Memory B cell (primary cell): ENCODE results near the gene UTP25.
A peak's percentile ranks its signal among the peaks of the same experiment; 100 is the strongest.
"Not testable (repeated sequence)": the region's sequence is repeated elsewhere in the genome, so short reads cannot be mapped to it uniquely, and the experiment has no call there.

Experiments used
- ATAC-seq: fragments of 150-1000 bp; cut with Tn5 transposase; 2 replicates; pipeline ENCODE4 v1.10.0; 2021; ENCODE audit warnings: low read depth, mild to moderate bottlenecking, moderate library complexity
- DNase-seq, 2 donors: peaks; one replicate each; pipeline ENCODE4 v3.0.0; 2022; ENCODE audit warnings: low spot score in 2 of 2
- H3K27ac Mint-ChIP-seq: one replicate; pipeline ENCODE4 v1.8.0; 2022; ENCODE audit warnings: mild to moderate bottlenecking, moderate library complexity, mixed read lengths
- H3K27me3 Mint-ChIP-seq: one replicate; pipeline ENCODE4 v1.8.0; 2022; ENCODE audit warnings: mixed read lengths
- H3K36me3 Mint-ChIP-seq: one replicate; pipeline ENCODE4 v1.8.0; 2022; ENCODE audit warnings: mild to moderate bottlenecking, mixed read lengths
- H3K4me1 Mint-ChIP-seq: one replicate; pipeline ENCODE4 v1.8.0; 2022; ENCODE audit warnings: mixed read lengths
- H3K4me3 Mint-ChIP-seq: one replicate; pipeline ENCODE4 v1.8.0; 2022; ENCODE audit warnings: mild to moderate bottlenecking, moderate library complexity, mixed read lengths
- H3K9me3 Mint-ChIP-seq: one replicate; pipeline ENCODE4 v1.8.0; 2022; ENCODE audit warnings: mixed read lengths

Gene UTP25

GRCh38 chr1:209882286-209882685 is 54.5 kb downstream of the UTP25 start:
- Mint-ChIP-seq H3K27me3 (peaks cover 19% of the 10 kb centered on the region), H3K9me3 (no peaks in the 10 kb centered on the region)
- ATAC-seq: no peak

DNA sequence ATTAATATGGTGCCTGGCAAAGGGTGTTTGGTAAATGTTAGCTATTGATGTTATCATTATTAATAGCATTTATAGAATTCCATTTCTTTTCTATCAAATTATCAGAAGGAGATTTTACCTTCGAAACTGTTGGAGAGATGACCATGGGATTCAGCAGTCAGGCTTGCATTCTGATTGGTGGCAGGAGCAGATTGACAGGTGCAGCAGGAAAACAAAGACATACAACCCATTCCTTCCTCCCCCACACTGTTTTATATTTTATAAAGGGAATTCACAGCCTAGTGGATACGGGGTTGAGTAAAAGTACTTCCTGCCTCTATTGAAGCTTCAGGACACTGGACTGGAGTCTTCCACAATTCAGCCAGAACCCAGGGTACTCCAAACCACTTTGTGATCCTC is 55.2 kb downstream of the UTP25 start:
- no peak overlapping the region for H3K27ac Mint-ChIP-seq
- no peak for ATAC-seq
- H3K27me3 Mint-ChIP-seq: peaks cover 20% of the 10 kb centered on the region
- no peak for DNase-seq
- H3K4me1 Mint-ChIP-seq: no peaks in the 10 kb centered on the region
- H3K4me3 Mint-ChIP-seq: no peak overlapping the region
- H3K36me3 Mint-ChIP-seq: no peaks in the 10 kb centered on the region
- H3K9me3 Mint-ChIP-seq: no peaks in the 10 kb centered on the region

More at GRCh38 chr1:209882286-209882685, 54.5 kb downstream of the UTP25 start:
- DNase-seq: no peak
- Mint-ChIP-seq H3K36me3 (no peaks in the 10 kb centered on the region), H3K4me1 (no peaks in the 10 kb centered on the region), H3K27ac (no peak overlapping the region), H3K4me3 (no peak overlapping the region)

- H3K36me3 Mint-ChIP-seq: no peaks in the 10 kb centered on the region
- H3K4me3 Mint-ChIP-seq: no peak overlapping the region
- H3K4me1 Mint-ChIP-seq: no peaks in the 10 kb centered on the region
- peaks cover 20% of the 10 kb centered on the region for H3K27me3 Mint-ChIP-seq
- DNase-seq: no peak
- H3K9me3 Mint-ChIP-seq: no peaks in the 10 kb centered on the region
- ATAC-seq: no peak
- no peak overlapping the region for H3K27ac Mint-ChIP-seq
Measured at GRCh38 chr1:209883341-209883971, 55.7 kb downstream of the UTP25 start.

DNA sequence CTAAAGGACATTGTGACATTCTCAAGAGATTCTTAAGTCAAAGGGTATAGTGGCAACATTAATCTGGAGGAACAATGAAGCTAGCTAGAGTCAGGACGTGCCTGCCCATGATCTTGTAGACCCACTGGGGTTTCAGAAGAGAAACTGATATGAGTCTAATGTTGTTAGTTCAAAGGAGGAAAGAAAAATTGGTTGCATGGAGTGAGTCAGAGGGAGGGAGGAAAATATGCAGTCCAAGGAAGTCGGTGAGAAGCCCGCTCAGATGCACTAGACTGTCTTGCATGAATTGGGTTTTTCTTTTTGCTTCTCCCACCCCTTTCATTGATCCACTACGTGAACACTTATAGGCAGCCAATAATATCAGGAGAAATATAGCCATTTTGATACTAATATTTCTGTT is 56.5 kb downstream of the UTP25 start:
- peaks cover 20% of the 10 kb centered on the region for H3K27me3 Mint-ChIP-seq
- no peak overlapping the region for H3K4me3 Mint-ChIP-seq
- H3K27ac Mint-ChIP-seq: no peak overlapping the region
- H3K9me3 Mint-ChIP-seq: no peaks in the 10 kb centered on the region
- H3K36me3 Mint-ChIP-seq: no peaks in the 10 kb centered on the region
- DNase-seq: no peak
- no peak for ATAC-seq
- no peaks in the 10 kb centered on the region for H3K4me1 Mint-ChIP-seq

GRCh38 chr1:209884665-209885117 is 56.9 kb downstream of the UTP25 start:
- no peaks in the 10 kb centered on the region for H3K9me3 Mint-ChIP-seq
- H3K27ac Mint-ChIP-seq: no peak overlapping the region
- no peaks in the 10 kb centered on the region for H3K4me1 Mint-ChIP-seq
- no peak for DNase-seq
- ATAC-seq: peak; percentile 31
- no peaks in the 10 kb centered on the region for H3K36me3 Mint-ChIP-seq
- peaks cover 20% of the 10 kb centered on the region for H3K27me3 Mint-ChIP-seq
- H3K4me3 Mint-ChIP-seq: no peak overlapping the region

DNA sequence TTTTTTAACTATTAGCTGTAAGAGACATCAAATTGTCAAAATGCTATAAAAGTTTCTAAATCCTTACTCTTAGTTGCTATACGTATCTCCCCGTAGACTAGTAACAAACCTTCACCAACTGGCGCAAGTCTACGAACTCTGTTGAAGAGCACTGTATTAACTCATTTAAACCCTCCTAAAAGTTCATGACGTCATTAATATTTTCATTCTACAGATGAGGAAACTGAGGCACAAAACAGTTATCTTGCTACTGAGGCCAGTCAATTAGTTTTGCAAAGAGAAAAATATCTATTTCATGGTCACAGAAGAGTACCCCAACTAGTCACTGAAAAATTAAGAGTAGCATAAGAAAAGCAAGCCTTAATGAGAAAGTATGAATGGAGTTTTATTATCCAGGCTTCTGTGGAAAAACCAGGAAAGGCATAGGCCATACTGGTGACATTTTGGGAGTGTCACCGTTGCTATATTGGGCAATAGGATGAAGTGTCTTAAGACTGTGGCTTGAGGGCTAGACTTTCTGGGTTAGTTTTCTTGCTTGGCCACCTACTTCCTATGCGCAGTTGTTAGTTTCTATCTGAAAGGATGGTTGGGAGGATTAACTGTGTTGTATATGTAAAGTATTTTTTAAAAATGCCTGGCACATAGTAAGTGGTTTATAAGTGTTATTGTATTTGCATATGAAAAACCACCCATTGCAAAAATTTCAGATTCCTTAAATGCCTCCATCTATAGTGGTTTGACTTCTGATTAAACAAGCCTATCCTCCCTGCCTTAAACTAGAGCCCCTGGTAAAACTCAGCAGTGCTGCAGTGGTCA is 57.8 kb downstream of the UTP25 start:
- Mint-ChIP-seq H3K9me3 (no peaks in the 10 kb centered on the region), H3K4me1 (no peaks in the 10 kb centered on the region), H3K36me3 (no peaks in the 10 kb centered on the region), H3K27me3 (peaks cover 17% of the 10 kb centered on the region), H3K27ac (no peak overlapping the region), H3K4me3 (no peak overlapping the region)
- DNase-seq (no peak), ATAC-seq (no peak)

DNA sequence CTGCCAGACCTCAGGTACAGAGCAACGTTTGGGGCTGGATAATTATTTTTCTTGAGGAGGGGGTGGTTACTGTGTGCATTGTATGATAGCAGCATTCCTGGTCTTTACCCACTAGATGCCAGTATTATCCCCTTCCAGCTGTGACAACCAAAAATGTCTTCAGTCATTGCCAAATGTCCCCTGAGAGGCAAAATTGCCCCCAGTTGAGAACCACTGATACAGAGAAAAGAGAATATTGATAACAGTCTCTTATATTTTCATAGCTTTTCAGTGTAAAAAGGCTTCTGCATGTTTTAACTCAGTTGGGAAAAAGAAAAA is 58.4 kb downstream of the UTP25 start:
- no peak for DNase-seq
- Mint-ChIP-seq H3K36me3 (no peaks in the 10 kb centered on the region), H3K4me1 (no peaks in the 10 kb centered on the region), H3K4me3 (no peak overlapping the region), H3K27me3 (peaks cover 17% of the 10 kb centered on the region), H3K9me3 (no peaks in the 10 kb centered on the region), H3K27ac (no peak overlapping the region)
- ATAC-seq: no peak

GRCh38 chr1:209888291-209889076 is 60.7 kb downstream of the UTP25 start:
- not testable (repeated sequence) for H3K9me3 Mint-ChIP-seq

GRCh38 chr1:209889077-209889418 is 61.3 kb downstream of the UTP25 start:
- H3K4me1 Mint-ChIP-seq: no peaks in the 10 kb centered on the region
- ATAC-seq (no peak), DNase-seq (no peak)
- H3K4me3 Mint-ChIP-seq: no peak overlapping the region
- no peaks in the 10 kb centered on the region for H3K9me3 Mint-ChIP-seq
- H3K36me3 Mint-ChIP-seq: no peaks in the 10 kb centered on the region
- no peak overlapping the region for H3K27ac Mint-ChIP-seq
- peaks cover 16% of the 10 kb centered on the region for H3K27me3 Mint-ChIP-seq

More at GRCh38 chr1:209888291-209889076, 60.7 kb downstream of the UTP25 start:
- peaks cover 14% of the 10 kb centered on the region for H3K27me3 Mint-ChIP-seq
- not testable (repeated sequence) for DNase-seq, H3K36me3 Mint-ChIP-seq, ATAC-seq, H3K4me3 Mint-ChIP-seq, H3K27ac Mint-ChIP-seq, H3K4me1 Mint-ChIP-seq

- no peaks in the 10 kb centered on the region for H3K36me3 Mint-ChIP-seq
- H3K9me3 Mint-ChIP-seq: no peaks in the 10 kb centered on the region
- ATAC-seq: no peak
- no peak overlapping the region for H3K27ac Mint-ChIP-seq
- no peak overlapping the region for H3K4me3 Mint-ChIP-seq
- DNase-seq: no peak
- peaks cover 15% of the 10 kb centered on the region for H3K27me3 Mint-ChIP-seq
- H3K4me1 Mint-ChIP-seq: no peaks in the 10 kb centered on the region
Measured at GRCh38 chr1:209890641-209891330, 63.0 kb downstream of the UTP25 start.

- no peak for ATAC-seq
- no peak overlapping the region for H3K27ac Mint-ChIP-seq
- H3K4me1 Mint-ChIP-seq: no peaks in the 10 kb centered on the region
- H3K4me3 Mint-ChIP-seq: no peak overlapping the region
- no peaks in the 10 kb centered on the region for H3K36me3 Mint-ChIP-seq
- H3K9me3 Mint-ChIP-seq: no peaks in the 10 kb centered on the region
- H3K27me3 Mint-ChIP-seq: peaks cover 17% of the 10 kb centered on the region
- no peak for DNase-seq
Measured at GRCh38 chr1:209893751-209894150, 66.0 kb downstream of the UTP25 start.

- no peak overlapping the region for H3K4me3 Mint-ChIP-seq
- H3K27me3 Mint-ChIP-seq: peaks cover 20% of the 10 kb centered on the region
- no peaks in the 10 kb centered on the region for H3K9me3 Mint-ChIP-seq
- H3K36me3 Mint-ChIP-seq: no peaks in the 10 kb centered on the region
- no peak overlapping the region for H3K27ac Mint-ChIP-seq
- no peak for DNase-seq
- no peak for ATAC-seq
- H3K4me1 Mint-ChIP-seq: no peaks in the 10 kb centered on the region
Measured at GRCh38 chr1:209895709-209896108, 67.9 kb downstream of the UTP25 start.

DNA sequence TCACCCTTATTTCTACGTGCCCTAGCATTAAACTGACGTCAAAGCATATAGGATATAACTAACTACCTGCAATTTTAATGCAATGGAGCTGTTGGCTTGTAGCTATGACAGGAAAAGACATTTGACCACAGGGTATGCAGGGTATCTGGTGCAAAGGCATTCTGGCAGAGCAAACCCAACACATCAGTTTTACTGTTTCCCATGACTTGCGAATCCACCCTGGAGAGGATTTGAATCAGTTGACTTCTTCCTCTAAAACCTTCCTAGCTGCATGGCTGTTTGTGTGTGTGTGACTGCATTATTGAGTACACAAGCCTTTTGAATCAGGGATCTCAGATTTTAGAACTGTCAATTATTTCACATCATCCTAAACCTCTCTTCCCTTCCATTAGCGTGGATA is 68.6 kb downstream of the UTP25 start:
- Mint-ChIP-seq H3K36me3 (no peaks in the 10 kb centered on the region), H3K27ac (no peak overlapping the region), H3K9me3 (no peaks in the 10 kb centered on the region), H3K27me3 (peaks cover 20% of the 10 kb centered on the region), H3K4me3 (no peak overlapping the region), H3K4me1 (no peaks in the 10 kb centered on the region)
- no peak for DNase-seq
- ATAC-seq: no peak

GRCh38 chr1:209898271-209898670 is 70.5 kb downstream of the UTP25 start:
- not testable (repeated sequence) for DNase-seq, H3K36me3 Mint-ChIP-seq, H3K9me3 Mint-ChIP-seq, H3K4me1 Mint-ChIP-seq, ATAC-seq, H3K27ac Mint-ChIP-seq, H3K4me3 Mint-ChIP-seq
- H3K27me3 Mint-ChIP-seq: peaks cover 20% of the 10 kb centered on the region
